DOHH2 (cell line): ENCODE data around the gene RAB15.

Experiments used
- H3F3A ChIP-seq: fragments of 200-600 bp; sonication (generic), shearing (Covaris generic); 2 replicates; pipeline ENCODE4 v1.6.0; 2016; ENCODE audit warnings: antibody characterized with exemption, mild to moderate bottlenecking; ENCODE audit not compliant: control insufficient read depth, insufficient read depth
- H3K27ac ChIP-seq: fragments of 200-600 bp; sonication (generic); 2 replicates; pipeline ENCODE4 v1.5.1; 2014; ENCODE audit warnings: low read depth, mild to moderate bottlenecking, low read length, moderate library complexity
- H3K27me3 ChIP-seq: fragments of 200-600 bp; sonication (generic); 2 replicates; pipeline ENCODE4 v1.6.1; 2014; ENCODE audit warnings: mild to moderate bottlenecking, low read length, mixed read lengths; ENCODE audit not compliant: control insufficient read depth
- H3K36me3 ChIP-seq: fragments of 200-600 bp; sonication (generic); 2 replicates; pipeline ENCODE4 v1.6.1; 2014; ENCODE audit warnings: mild to moderate bottlenecking, low read length, moderate library complexity, mixed read lengths; ENCODE audit not compliant: control insufficient read depth
- H3K4me1 ChIP-seq: fragments of 200-600 bp; sonication (generic); 2 replicates; pipeline ENCODE4 v1.6.1; 2014; ENCODE audit warnings: mild to moderate bottlenecking, low read length, mixed read lengths; ENCODE audit not compliant: control insufficient read depth
- H3K4me2 ChIP-seq: fragments of 200-600 bp; sonication (generic); 2 replicates; pipeline ENCODE4 v1.6.0; 2014; ENCODE audit warnings: mild to moderate bottlenecking, low read length, moderate library complexity
- H3K4me3 ChIP-seq: fragments of 200-600 bp; sonication (generic); 2 replicates; pipeline ENCODE4 v1.5.1; 2014; ENCODE audit warnings: mild to moderate bottlenecking, low read length, mixed read lengths
- H3K79me2 ChIP-seq: fragments of 200-600 bp; sonication (generic); 2 replicates; pipeline ENCODE4 v1.6.1; 2014; ENCODE audit warnings: mild to moderate bottlenecking, low read length, mixed read lengths; ENCODE audit not compliant: control insufficient read depth
- H3K9me2 ChIP-seq: fragments of 200-600 bp; sonication (generic); replicated peaks from 2 replicates; pipeline ENCODE4 v1.6.1; 2014; ENCODE audit warnings: mild to moderate bottlenecking, low read length, mixed read lengths; ENCODE audit not compliant: control insufficient read depth
- H3K9me3 ChIP-seq: fragments of 200-600 bp; sonication (generic); 2 replicates; pipeline ENCODE4 v1.6.1; 2014; ENCODE audit warnings: antibody characterized with exemption, low read length, mixed read lengths; ENCODE audit not compliant: control insufficient read depth, insufficient read depth
- H4K20me1 ChIP-seq: fragments of 200-600 bp; sonication (generic); 2 replicates; pipeline ENCODE4 v1.6.0; 2014; ENCODE audit warnings: low read depth, mild to moderate bottlenecking, antibody characterized with exemption, low read length, moderate library complexity; ENCODE audit not compliant: control insufficient read depth, insufficient read depth
- CTCF ChIP-seq: fragments of 200-600 bp; sonication (generic); IDR thresholded peaks from one replicate; pipeline ENCODE4 v1.5.1; 2014; ENCODE audit warnings: antibody characterized with exemption, mild to moderate bottlenecking, low read depth, low read length; ENCODE audit not compliant: poor library complexity, severe bottlenecking
- EZH2phosphoT487 ChIP-seq: fragments of 200-600 bp; sonication (generic); IDR thresholded peaks from 2 replicates; pipeline ENCODE4 v1.6.1; 2017; ENCODE audit warnings: borderline replicate concordance, mild to moderate bottlenecking, antibody characterized with exemption, low read length, moderate library complexity, mixed read lengths

RAB15 gene

DNA sequence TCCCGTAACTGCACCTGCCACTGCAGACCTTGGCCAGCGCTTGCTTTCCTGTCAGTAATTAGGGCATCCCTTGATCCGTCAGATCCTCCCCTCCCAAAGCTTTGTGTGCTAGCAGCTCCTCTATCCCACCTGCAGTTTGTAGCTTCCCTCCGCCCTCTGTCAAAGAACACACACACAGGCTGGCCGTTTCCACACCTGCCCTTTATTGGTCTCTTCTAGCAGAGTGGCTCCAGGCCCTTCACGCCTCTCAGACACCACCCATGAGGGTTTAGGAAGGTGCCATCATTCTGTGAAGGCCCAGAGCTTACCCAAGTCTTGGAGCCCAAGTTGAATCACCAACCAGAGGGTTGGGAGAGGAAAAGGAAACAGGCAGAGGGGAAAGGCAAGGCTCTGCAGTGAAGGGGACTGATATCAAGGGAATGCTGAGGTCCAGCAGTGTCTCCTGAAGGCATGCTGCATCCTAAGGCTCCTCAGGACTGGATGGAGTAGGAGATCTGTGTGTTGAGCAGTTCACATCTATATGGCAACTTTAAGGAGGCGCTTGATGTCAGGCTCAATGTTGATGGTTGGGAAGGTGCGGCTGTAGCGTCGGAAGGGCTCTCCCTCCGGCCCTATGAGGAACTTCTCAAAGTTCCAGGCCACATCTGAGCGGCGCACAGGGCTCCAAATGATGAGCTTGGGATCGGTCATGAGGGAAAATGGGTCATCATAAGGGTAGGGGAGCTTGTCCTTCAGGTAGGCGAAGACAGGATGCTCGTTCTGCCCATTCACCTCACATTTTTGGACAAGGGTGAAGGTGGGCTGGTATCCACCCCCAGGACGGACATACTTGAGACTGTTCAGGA lies 32.9 kb downstream of the RAB15 start:
- Histone ChIP-seq H3F3A (no peaks in the 10 kb centered on the region), H4K20me1 (0 out of 2 replicates have a peak, but pooled peaks cover 3% of the 10 kb centered on the region), H3K4me1 (no peaks in the 10 kb centered on the region), H3K36me3 (peaks cover 20% of the 10 kb centered on the region), H3K79me2 (no peaks in the 10 kb centered on the region), H3K27ac (no peak overlapping the region), H3K27me3 (no peaks in the 10 kb centered on the region), H3K9me3 (no peaks in the 10 kb centered on the region), H3K4me3 (no peak overlapping the region), H3K9me2 (no peaks in the 10 kb centered on the region), H3K4me2 (no peak overlapping the region)
- TF ChIP-seq CTCF, result no peak
- no peak for TF ChIP-seq EZH2phosphoT487

DNA sequence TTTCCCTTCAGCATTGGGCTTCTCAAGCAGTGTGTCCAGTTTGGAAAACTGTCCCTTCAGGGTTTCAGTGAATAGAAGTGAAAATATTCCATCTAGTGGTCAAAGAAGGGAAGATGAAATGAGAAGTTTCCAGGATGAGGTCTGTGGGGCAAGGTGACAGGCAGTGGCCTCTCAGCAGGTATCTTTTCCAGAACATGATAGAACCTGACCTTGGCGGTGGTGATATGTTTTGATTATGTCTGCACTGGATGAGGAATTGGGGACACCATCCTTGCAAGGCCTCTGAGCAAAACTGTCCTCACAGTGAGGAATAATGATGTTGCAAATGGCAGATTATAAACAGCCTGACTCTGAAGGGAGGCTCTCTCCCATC lies 34.3 kb downstream of the RAB15 start:
- Histone ChIP-seq H3K27me3 (no peaks in the 10 kb centered on the region), H3F3A (no peaks in the 10 kb centered on the region), H3K4me2 (no peak overlapping the region), H3K79me2 (no peaks in the 10 kb centered on the region), H3K9me2 (no peaks in the 10 kb centered on the region), H3K4me1 (no peaks in the 10 kb centered on the region), H3K4me3 (no peak overlapping the region), H3K9me3 (no peaks in the 10 kb centered on the region), H4K20me1 (0 out of 2 replicates have a peak, but pooled peaks cover 1% of the 10 kb centered on the region), H3K36me3 (peaks cover 34% of the 10 kb centered on the region), H3K27ac (no peak overlapping the region)
- no peak for TF ChIP-seq EZH2phosphoT487
- TF ChIP-seq CTCF, result peak; percentile 36

- TF ChIP-seq EZH2phosphoT487 (no peak), CTCF (no peak)
- no peaks in the 10 kb centered on the region for H3K27me3 ChIP-seq
- H3K4me1 ChIP-seq, result no peaks in the 10 kb centered on the region
- H3K27ac ChIP-seq, result no peak overlapping the region
- no peaks in the 10 kb centered on the region for H3K79me2 ChIP-seq
- H4K20me1 ChIP-seq, result no peaks in the 10 kb centered on the region
- no peak overlapping the region for H3K4me3 ChIP-seq
- H3F3A ChIP-seq, result no peaks in the 10 kb centered on the region
- no peak overlapping the region for H3K4me2 ChIP-seq
- no peaks in the 10 kb centered on the region for H3K9me2 ChIP-seq
- H3K36me3 ChIP-seq, result peaks cover 37% of the 10 kb centered on the region
- H3K9me3 ChIP-seq, result no peaks in the 10 kb centered on the region
Measured at GRCh38 chr14:64937171-64937820, 34.8 kb downstream of the RAB15 start.
